ELF-1 (cell line): ENCODE measurements around the gene ECI2.

Experiments used
- DNase-seq: peaks from one replicate; pipeline ENCODE4 v3.0.0-alpha.2; 2016; ENCODE audit warnings: low read depth, low spot score

Gene ECI2

GRCh38 chr6:4134841-4135664, at the start of gene ECI2:
TSS of gene ECI2 (minus strand) at chr6:4135575. CDS start at chr6:4135560, 15 bp downstream.
- DNase-seq = peak; percentile 88

DNA sequence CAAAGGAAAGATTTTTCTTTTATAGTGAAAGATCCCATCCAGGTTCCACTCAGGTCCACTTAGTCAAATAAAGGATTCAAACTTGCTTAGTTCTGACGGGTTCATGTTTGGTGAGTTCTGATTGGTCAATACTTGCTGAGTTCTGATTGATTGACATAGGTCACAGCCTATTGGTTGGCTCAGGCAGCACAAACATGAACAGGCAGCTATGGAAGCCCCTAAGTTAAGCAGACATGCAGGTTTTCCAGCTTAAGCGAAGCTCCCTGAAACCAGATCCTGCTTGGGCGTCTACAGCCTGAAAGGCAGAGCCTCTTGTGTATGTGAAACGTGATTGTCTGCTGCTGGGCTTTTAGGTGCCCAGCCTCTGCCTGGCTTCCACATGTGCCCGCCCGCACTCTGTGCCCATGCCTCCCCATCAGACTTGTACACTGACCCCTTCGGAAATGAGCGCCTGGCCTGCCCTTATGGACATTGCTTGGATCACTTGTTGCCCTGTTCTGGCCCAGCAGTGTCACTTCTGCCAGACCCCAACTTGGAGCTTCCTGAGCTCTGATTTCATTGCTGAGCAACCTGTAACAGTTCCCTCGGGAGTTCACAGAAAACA, 45.4 kb upstream of the ECI2 start:
- no peak for DNase-seq

DNA sequence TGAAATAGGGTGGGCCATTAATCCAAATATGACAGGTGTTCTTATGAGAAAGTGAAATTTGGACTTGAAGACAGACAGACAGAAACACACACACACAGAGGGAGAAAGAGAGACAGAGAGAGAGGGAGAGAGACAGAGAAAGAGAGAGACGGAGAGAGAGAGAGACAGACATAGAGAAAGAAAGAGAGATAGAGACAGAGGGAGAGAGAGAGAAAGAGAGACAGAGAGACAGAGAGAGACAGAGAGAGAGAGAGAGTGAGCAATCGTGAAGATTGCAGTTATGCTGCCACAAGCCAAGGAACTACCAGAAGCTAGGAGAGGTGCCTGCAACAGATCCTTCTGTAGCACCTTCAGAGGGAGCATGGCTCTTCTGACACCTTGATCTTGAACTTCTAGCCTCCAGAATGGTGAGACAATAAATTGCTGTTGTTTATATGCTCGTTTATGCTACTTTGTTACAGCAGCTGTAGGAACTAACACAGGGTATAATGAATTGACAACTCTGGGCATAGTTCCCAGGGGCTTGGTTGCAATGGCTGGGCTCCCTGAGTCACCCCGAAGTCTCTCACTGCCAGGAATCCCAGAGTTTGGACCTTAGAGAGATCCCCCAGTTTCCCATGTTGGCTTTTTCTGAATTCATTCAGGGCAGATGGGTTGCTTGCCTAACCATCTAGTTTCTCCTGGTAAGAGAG, 44.7 kb upstream of the ECI2 start:
- DNase-seq = no peak

GRCh38 chr6:4178737-4179333, 43.5 kb upstream of the ECI2 start:
- DNase-seq = no peak

DNA sequence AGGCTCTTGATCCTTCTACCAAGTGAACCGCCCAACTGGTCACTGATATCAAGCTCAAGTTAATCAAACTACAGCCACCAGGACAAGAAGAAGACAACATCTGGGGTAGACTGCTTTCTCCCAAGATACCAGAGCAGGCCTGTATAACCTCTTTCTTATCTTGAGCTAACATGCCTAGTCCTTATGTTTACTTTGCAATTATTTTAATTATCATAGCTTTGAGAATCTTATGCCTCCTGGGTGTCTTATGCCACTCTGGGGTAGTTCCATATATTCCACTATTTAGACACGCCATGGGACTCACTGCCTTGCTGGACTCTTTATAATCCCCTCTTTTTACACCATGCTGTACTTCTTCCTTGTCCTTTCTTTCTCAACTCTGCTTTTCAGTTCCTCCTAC, 41.5 kb upstream of the ECI2 start:
- no peak for DNase-seq

- no peak for DNase-seq
Measured at GRCh38 chr6:4174042-4174441, 38.7 kb upstream of the ECI2 start.

GRCh38 chr6:4172368-4172767, 37.0 kb upstream of the ECI2 start:
- no peak for DNase-seq

GRCh38 chr6:4170297-4170696, 34.9 kb upstream of the ECI2 start:
- no peak for DNase-seq

- peak; percentile 67 for DNase-seq
Measured at GRCh38 chr6:4169028-4169789, 33.8 kb upstream of the ECI2 start.

DNA sequence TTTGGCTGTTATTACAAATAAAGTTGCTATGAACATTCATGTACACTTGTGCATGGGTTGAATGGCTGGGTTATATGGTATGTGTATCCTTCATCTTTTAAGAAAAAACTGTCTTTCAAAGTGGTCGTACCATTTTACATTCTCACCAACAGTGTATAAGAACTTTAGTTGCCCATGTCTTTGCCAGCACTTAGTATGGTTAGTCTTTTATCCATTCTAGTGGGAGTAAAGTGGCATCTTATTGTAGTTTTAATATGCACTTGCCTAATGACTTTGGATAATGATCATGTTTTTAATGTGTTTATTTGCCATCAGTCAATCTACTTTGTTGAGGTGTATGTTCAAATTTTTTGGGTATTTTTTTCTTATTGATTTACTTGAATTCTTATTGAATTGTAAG, 32.5 kb upstream of the ECI2 start:
- no peak for DNase-seq

DNA sequence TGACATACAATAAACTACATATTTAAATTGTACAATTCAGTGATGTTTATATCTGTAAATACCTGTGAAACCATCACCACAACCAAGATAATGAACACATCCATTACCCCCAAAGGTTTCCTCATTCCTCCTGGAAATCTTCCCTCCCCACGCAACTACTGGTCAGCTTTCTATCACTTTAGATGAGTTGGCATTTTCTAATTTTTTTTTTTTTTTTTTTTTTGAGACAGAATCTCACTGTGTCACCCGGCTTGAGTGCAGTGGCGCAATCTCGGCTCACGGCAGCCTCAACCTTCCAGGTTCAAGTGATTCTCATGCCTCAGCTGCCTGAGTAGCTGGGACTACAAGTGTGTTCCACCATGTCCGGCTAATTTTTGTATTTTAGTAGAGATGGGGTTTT, 31.7 kb upstream of the ECI2 start:
- DNase-seq = no peak

DNA sequence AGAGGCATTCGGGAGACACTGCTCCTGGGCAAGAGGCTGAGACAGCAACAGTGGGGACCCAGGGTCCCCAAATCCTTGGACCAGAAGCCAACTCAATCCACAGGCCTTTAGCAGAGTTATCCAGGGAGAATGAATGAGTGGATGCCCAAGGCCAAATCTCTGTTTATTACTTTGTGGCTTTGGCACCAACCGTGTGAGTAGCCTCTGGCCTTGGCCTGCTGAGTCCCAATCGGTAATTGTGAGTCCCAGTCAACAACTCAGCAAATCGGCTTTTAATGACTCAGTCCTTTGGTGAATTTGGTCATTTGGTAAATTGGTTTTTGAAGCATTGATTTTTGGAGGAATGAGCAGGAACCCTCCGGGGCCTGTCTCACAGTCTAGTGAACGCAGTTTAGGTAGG, 29.1 kb upstream of the ECI2 start:
- DNase-seq = no peak

DNA sequence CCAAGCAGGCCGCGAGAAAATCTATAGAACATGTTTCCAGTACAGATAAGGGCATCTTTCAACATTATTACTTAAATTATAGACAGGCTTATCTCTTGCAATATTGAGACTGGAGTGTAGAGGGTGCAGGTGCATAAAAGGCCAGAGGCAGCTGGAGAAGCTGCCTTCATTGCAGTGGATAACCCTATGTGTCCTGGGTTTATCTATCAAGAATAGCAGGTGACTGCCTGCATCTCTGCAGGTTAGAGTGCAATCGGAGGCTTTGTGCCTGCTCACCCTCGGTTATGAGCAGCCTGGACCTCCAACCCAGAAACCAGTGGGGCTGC, 28.7 kb upstream of the ECI2 start:
- DNase-seq = no peak

DNA sequence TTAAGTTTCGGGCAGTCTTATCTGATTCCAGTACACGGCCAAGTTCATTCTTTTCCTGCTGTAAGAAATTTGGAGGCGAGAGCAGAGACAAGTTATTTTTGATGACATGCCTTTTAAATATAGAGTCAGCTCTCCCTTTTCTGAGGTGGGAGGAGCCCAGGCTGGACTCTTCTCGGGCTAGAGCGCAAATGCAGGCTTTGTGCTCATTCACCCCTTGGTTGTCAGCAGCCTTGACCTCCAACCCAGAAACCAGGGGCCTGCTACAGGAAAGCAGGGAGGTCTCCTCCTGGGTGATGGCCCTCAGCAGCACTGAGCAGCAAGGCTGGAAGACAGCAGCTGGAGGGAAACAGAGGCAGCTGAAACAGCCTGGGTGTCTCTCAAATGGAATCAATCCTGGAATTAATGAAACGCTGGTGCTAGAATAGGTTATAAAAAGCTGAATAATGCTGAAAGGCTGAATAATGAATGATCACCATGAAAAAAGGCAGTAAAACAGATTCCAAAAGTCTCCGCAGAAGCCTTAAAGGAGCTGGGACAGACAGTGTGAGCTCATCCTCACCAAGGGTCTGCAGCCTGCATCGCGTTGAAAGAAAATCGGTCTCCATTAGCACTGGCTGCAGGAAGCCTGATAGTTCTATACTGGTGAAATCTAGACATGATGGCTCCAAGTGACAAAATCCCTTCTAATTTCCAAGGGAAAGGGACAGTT, 28.2 kb upstream of the ECI2 start:
- DNase-seq = no peak

- no peak for DNase-seq
Measured at GRCh38 chr6:4162370-4162769, 27.0 kb upstream of the ECI2 start.

DNA sequence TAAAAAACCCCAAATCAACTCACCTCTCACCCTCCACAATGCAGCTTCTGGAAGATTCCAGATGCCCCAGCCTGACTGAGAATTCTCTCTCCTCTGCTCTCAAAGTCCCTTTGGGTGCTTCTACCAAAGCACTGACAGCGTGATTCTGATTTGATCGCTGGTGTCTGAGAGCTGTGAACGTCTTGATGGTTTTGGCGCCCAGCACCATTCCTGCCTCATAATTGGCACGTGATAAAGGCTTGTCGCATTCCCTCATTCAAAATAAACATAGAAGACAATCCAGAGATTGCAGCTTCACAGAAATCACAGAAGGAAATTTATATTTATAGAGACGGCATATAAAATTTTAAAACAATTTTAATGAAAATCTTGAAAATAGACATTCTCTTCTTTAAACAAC, 24.1 kb upstream of the ECI2 start:
- DNase-seq = no peak

- DNase-seq = no peak
Measured at GRCh38 chr6:4157506-4157905, 22.1 kb upstream of the ECI2 start.

- DNase-seq = peak; percentile 84
Measured at GRCh38 chr6:4155848-4156466, 20.6 kb upstream of the ECI2 start.

GRCh38 chr6:4153514-4153985, 18.2 kb upstream of the ECI2 start:
- DNase-seq = no peak

DNA sequence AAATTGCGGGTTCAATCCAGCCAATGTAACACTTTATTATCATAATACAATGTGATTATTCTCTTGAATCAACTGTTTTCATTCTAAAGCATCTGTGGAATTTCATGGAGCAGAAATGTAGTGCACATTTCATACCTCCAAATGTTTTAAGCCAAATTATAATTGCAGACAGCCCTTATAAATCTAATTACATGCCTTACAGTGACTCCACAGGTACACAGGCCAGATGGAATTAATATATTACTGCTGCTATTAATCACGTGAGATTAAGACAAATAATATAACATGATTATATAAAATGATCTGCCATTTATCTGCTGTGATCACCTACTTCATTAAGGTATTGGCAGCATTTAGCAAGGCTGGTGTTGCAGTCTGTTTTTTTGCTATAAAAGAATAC, 9.7 kb upstream of the ECI2 start:
- DNase-seq = no peak

DNA sequence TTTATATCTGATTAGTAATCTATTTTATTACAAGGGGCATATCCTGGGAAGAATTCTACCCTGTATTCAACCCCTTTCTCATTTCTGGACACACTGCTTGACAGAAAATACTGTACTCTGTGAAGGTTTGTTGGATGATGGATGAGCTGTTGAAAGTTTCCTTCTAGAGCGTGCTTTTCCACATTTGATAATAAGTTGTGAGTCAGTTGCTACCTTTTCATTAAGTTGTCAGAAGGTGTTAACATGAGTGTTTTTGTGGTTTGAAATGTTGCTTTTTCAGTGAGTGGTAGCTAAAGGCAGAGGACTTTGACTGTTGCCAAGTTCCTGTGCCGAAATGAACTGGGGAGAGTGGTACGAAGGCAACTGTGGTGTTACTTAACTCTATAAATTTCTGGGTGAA, 3.9 kb upstream of the ECI2 start:
- DNase-seq = no peak
